K562 (cell line): ENCODE results near the gene SCUBE1. TPM values are rescaled to one million over a fixed set of nuclear protein-coding genes. Genes with fewer than 3 reads are reported as not detected.

Experiments used
- ATAC-seq: fragments of 200-7000 bp; cut with Tn5 transposase; 3 replicates; pipeline ENCODE4 v1.9.1; 2020; ENCODE audit warnings: moderate library complexity
- BruUV-seq: library from RNA; stranded (reverse); fragments of 400-500 nt; replicated peaks from 2 replicates; lab custom pipeline; 2021; lab: Mats Ljungman, UMichigan
- CTCF ChIA-PET: fragments of 300-600 bp; formaldehyde crosslinking; extraction: SDS; loops from one replicate; lab custom pipeline; 2021; ENCODE audit warnings: low intra/inter-chr PET ratio; lab: Yijun Ruan, JAX
- POLR2A ChIA-PET: fragments of 300-600, 350-650 bp; sonication (Branson Sonifier 250); formaldehyde crosslinking; extraction: SDS; loops from one replicate; lab custom pipeline; 2021; ENCODE audit warnings: antibody characterized with exemption, inconsistent platforms; lab: Yijun Ruan, JAX
- DNase-seq, 4 experiments: peaks; one replicate each; pipeline versions ENCODE4 v3.0.0 to v3.0.0-alpha.2; 2011 to 2018; ENCODE audit warnings: low spot score in 3 of 4, mixed read lengths in 3 of 4; ENCODE audit errors: extremely low read depth in 1 of 4
- FAIRE-seq: peaks from 2 replicates; lab custom pipeline; 2011; peaks lifted over from hg19 to GRCh38; lab: Jason Lieb, UNC
- H2AFZ ChIP-seq: 2 replicates; pipeline ENCODE4 v1.6.0; 2011; ENCODE audit warnings: low read depth, low read length, control low read depth, inconsistent platforms
- H3K27ac ChIP-seq: fragments of 200-600 bp; 3 replicates; pipeline ENCODE4 v1.8.0; 2011; ENCODE audit warnings: low read depth, mild to moderate bottlenecking, control low read depth, inconsistent platforms, low read length, moderate library complexity, mixed read lengths; ENCODE audit errors: extremely low read depth
- H3K27me3 ChIP-seq, 2 experiments: fragments of 300-600 bp in 1 of 2; 2 replicates in 1 of 2; 3 replicates in 1 of 2; pipeline versions ENCODE4 v1.6.0 to v1.8.0; 2011; ENCODE audit warnings: inconsistent platforms in 2 of 2, low read length in 2 of 2, mild to moderate bottlenecking in 1 of 2, mixed read lengths in 1 of 2, moderate library complexity in 1 of 2; ENCODE audit not compliant: control insufficient read depth in 2 of 2, insufficient read depth in 2 of 2
- H3K36me3 ChIP-seq: fragments of 300-600 bp; 3 replicates; pipeline ENCODE4 v1.8.0; 2011; ENCODE audit warnings: mild to moderate bottlenecking, low read length, inconsistent platforms; ENCODE audit not compliant: control insufficient read depth, insufficient read depth
- H3K4me1 ChIP-seq, 2 experiments: fragments of 200-600 bp in 1 of 2; replicated peaks in 1 of 2; 2 replicates in 1 of 2; 3 replicates in 1 of 2; pipeline versions ENCODE4 v1.5.1 to v1.8.0; 2011; ENCODE audit warnings: inconsistent platforms in 2 of 2, low read length in 2 of 2, mild to moderate bottlenecking in 1 of 2, mixed read lengths in 1 of 2, moderate library complexity in 1 of 2; ENCODE audit not compliant: control insufficient read depth in 2 of 2, insufficient read depth in 2 of 2
- H3K4me2 ChIP-seq: 2 replicates; pipeline ENCODE4 v1.6.1; 2011; ENCODE audit warnings: low read length, control low read depth, inconsistent platforms, mixed read lengths; ENCODE audit not compliant: insufficient read depth
- H3K4me3 ChIP-seq: fragments of 200-600 bp; sonication (generic), shearing (Covaris generic); 2 replicates; pipeline ENCODE4 v1.5.1; 2016; ENCODE audit warnings: control low read depth, inconsistent platforms
- H3K79me2 ChIP-seq: fragments of 200-600 bp; 3 replicates; pipeline ENCODE4 v1.8.0; 2011; ENCODE audit warnings: low read length, inconsistent platforms; ENCODE audit not compliant: control insufficient read depth, insufficient read depth
- H3K9ac ChIP-seq, 2 experiments: 2 replicates each; pipeline versions ENCODE4 v1.6.0 to v1.6.1; 2011; ENCODE audit warnings: low read depth in 2 of 2, low read length in 2 of 2, control low read depth in 1 of 2, inconsistent platforms in 1 of 2, mild to moderate bottlenecking in 1 of 2, mixed read lengths in 1 of 2; ENCODE audit not compliant: insufficient read depth in 1 of 2
- H3K9me1 ChIP-seq: one replicate; pipeline ENCODE4 v1.6.0; 2011; ENCODE audit warnings: inconsistent platforms, mild to moderate bottlenecking, low read length, moderate library complexity; ENCODE audit not compliant: control insufficient read depth, insufficient read depth
- H3K9me3 ChIP-seq: replicated peaks from 2 replicates; pipeline ENCODE4 v1.5.1; 2011; ENCODE audit warnings: low read depth, low read length, inconsistent platforms; ENCODE audit not compliant: control insufficient read depth, insufficient read depth
- H4K20me1 ChIP-seq: replicated peaks from 2 replicates; pipeline ENCODE4 v1.6.1; 2011; ENCODE audit warnings: low read length, inconsistent platforms, mixed read lengths; ENCODE audit not compliant: control insufficient read depth, insufficient read depth
- ARID2 ChIP-seq: fragments of 450-650 bp; IDR thresholded peaks from 2 replicates; pipeline ENCODE4 v1.6.1; 2017; ENCODE audit warnings: antibody characterized with exemption, mild to moderate bottlenecking
- CCNT2 ChIP-seq: IDR thresholded peaks from 2 replicates; pipeline ENCODE4 v1.6.1; 2011; ENCODE audit warnings: borderline replicate concordance, low read depth, mild to moderate bottlenecking, moderate library complexity, mixed read lengths, low read length; ENCODE audit not compliant: insufficient read length; ENCODE audit errors: extremely low read depth
- DMBX1 ChIP-seq: fragments of 250-450 bp; sonication (Bioruptor Pico); IDR thresholded peaks from 2 replicates; pipeline ENCODE4 v1.8.0; 2022; ENCODE audit warnings: inconsistent platforms, mild to moderate bottlenecking, moderate library complexity, borderline replicate concordance
- ETS1 ChIP-seq: conservative IDR thresholded peaks from 2 replicates; pipeline ENCODE4 v1.6.1; 2011; ENCODE audit warnings: low read depth, mild to moderate bottlenecking, low read length; ENCODE audit not compliant: control insufficient read depth
- ETV5 ChIP-seq: sonication (generic); formaldehyde crosslinking; IDR thresholded peaks from 2 replicates; pipeline ENCODE4 v1.4.0; 2020; ENCODE audit warnings: low read depth, mild to moderate bottlenecking, missing genetic modification reagents
- FOXM1 ChIP-seq, 2 experiments: fragments of 450-650 bp in 1 of 2; sonication (generic) in 1 of 2; formaldehyde crosslinking in 1 of 2; IDR thresholded peaks; 2 replicates each; pipeline versions ENCODE4 v1.6.1 to v1.9.0; 2017 to 2022; ENCODE audit warnings: low read depth in 2 of 2, mild to moderate bottlenecking in 2 of 2, missing genetic modification reagents in 1 of 2, moderate library complexity in 1 of 2
- HMBOX1 ChIP-seq: sonication (generic); IDR thresholded peaks from 2 replicates; pipeline ENCODE4 v1.6.1; 2016
- LEF1 ChIP-seq: fragments of 450-650 bp; IDR thresholded peaks from 2 replicates; pipeline ENCODE4 v1.6.1; 2016; ENCODE audit warnings: mild to moderate bottlenecking
- NRF1 ChIP-seq, 2 experiments: fragments of 450-650 bp; IDR thresholded peaks in 1 of 2; conservative IDR thresholded peaks in 1 of 2; 2 replicates each; pipeline ENCODE4 v1.6.1; 2014; ENCODE audit warnings: mild to moderate bottlenecking in 2 of 2
- POLR2G ChIP-seq: fragments of 200-400 bp; formaldehyde crosslinking; IDR thresholded peaks from 2 replicates; pipeline ENCODE4 v1.6.1; 2017; ENCODE audit warnings: low read depth, mild to moderate bottlenecking, antibody characterized with exemption, low read length, moderate library complexity
- SOX6 ChIP-seq: fragments of 450-650 bp; IDR thresholded peaks from 2 replicates; pipeline ENCODE4 v1.6.1; 2014; ENCODE audit warnings: mild to moderate bottlenecking
- TEAD4 ChIP-seq, 2 experiments: sonication (generic) in 1 of 2; formaldehyde crosslinking in 1 of 2; IDR thresholded peaks; 2 replicates each; pipeline versions ENCODE4 v1.6.1 to v1.8.0; 2012 to 2022; ENCODE audit warnings: borderline replicate concordance in 1 of 2, inconsistent platforms in 1 of 2, low read length in 1 of 2, mild to moderate bottlenecking in 1 of 2, missing genetic modification reagents in 1 of 2
- ZBTB34 ChIP-seq: fragments of 250-450 bp; sonication (Bioruptor Pico); IDR thresholded peaks from 2 replicates; pipeline ENCODE4 v1.8.0; 2021; ENCODE audit warnings: mild to moderate bottlenecking, moderate library complexity
- ZNF384 ChIP-seq: IDR thresholded peaks from 2 replicates; pipeline ENCODE4 v1.6.1; 2012; ENCODE audit warnings: low read depth, low read length, improper control_type of control experiment
- WGBS: fragments of 100-300 bp; shearing (Covaris generic); methylation state at CpG from one replicate; pipeline ENCODE4 v1.1.6; 2016; ENCODE audit warnings: low coverage, mixed read lengths; ENCODE audit not compliant: insufficient coverage; ENCODE audit errors: missing lambda C conversion rate; 5-methylcytosine and 5-hydroxymethylcytosine counted together
- in situ Hi-C: fragments of 300-500 bp; cut with MboI; formaldehyde crosslinking; loops from 4 replicates; pipeline ENCODE4 v1.15.0; 2018; ENCODE audit warnings: inconsistent platforms, mixed read lengths
- intact Hi-C: fragments of 100-400 bp; cut with micrococcal nuclease; formaldehyde crosslinking; loops from 2 replicates; pipeline ENCODE4 v1.14.2; 2022
- polyA plus RNA-seq, 8 experiments: library from polyadenylated mRNA; depleted of rRNA in 4 of 8; stranded (reverse) in 5 of 8; unstranded in 3 of 8; fragments of >200 nt; fragmentation: Nextera tagmentation in 2 of 8; fragmentation: Illumina TruSeq in 1 of 8; extraction: Ambion mirVana in 2 of 8; extraction: Trizol in 1 of 8; gene quantifications; 2 replicates each; pipeline versions ENCODE4 v1.2.1 to v1.2.3, GENCODE V29; 2011 to 2014; ENCODE audit warnings: inconsistent platforms in 1 of 8, missing spikeins in 1 of 8
- total RNA-seq, 7 experiments: library from RNA; depleted of rRNA in 6 of 7; stranded (reverse); fragments of >200 nt in 6 of 7; fragmentation: Illumina TruSeq in 2 of 7; extraction: Trizol in 2 of 7; gene quantifications; 2 replicates each; pipeline versions ENCODE4 v1.2.1 to v1.2.3, GENCODE V29; 2011 to 2021; ENCODE audit warnings: low replicate concordance in 1 of 7

The SCUBE1 gene
- total and polyA plus RNA-seq, 9 of the 15 experiments (the other 6 are each of a cell fraction or from before 2014, with no cell fraction given): 0.03 to 0.47 (median 0.29) TPM; not detected in 6

- Histone ChIP-seq H3K36me3 (peaks cover 53% of the 10 kb centered on the region), H3K4me3 (peak overlapping the region; percentile 20; the same call in 1 of the 2 replicates), H3K27me3 (no peaks in the 10 kb centered on the region), H4K20me1 (no peaks in the 10 kb centered on the region), H3K9me3 (0 out of 2 replicates have a peak, but pooled peaks cover 2% of the 10 kb centered on the region), H3K9me1 (no peaks in the 10 kb centered on the region), H3K4me1 (peaks cover 23 to 53% of the 10 kb centered on the region in 2 experiments; a peak in 4 of 5 replicates), H3K79me2 (peaks cover 63% of the 10 kb centered on the region), H2AFZ (no peak overlapping the region), H3K27ac (peak overlapping the region; percentile 86), H3K9ac (peak overlapping the region; percentile 73 to 85; a peak in 3 of 4 replicates), H3K4me2 (peak overlapping the region; percentile 76)
- intact Hi-C loops: no loop called here
- 1% methylated on average over 9 of the region's 12 CpGs for WGBS
- in situ Hi-C loops: no loop called here
- ATAC-seq (peak; percentile 77), FAIRE-seq (peak; percentile 98), DNase-seq (peak; percentile 77 to 94 (median 82))
- BruUV-seq: no TSS peak
- CTCF ChIA-PET: no interaction called here
- POLR2A ChIA-PET: interaction anchor here (0.6 to 1.0 kb wide), 3 partner anchors 8 to 14 kb away, joined by 3 to 5 read pairs (median 5); no protein-coding TSS in a partner anchor
- TF ChIP-seq SOX6 (peak; percentile 76), POLR2G (peak; percentile 68), DMBX1 (peak; percentile 68), ETS1 (peak; percentile 65; the same call in 1 of the 2 replicates), ARID2 (no peak), ZNF384 (no peak), ZBTB34 (CRISPR knock-in tag) (0 out of 2 replicates have a peak, but pooled peaks have one; percentile 10), NRF1 (conservative IDR thresholded peaks at IDR 0.05 in 1 of 2, IDR thresholded peaks at IDR 0.05 in 1 of 2) (0 out of 4 replicates have a peak, but pooled peaks have one; percentile 11 to 34), TEAD4 (IDR thresholded peaks at IDR 0.05; ENCODE audit: low read length) (peak; percentile 88), TEAD4 (CRISPR knock-in tag; IDR thresholded peaks at IDR 0.05; ENCODE audit: borderline replicate concordance) (no peak), ETV5 (CRISPR knock-in tag) (peak; percentile 96), CCNT2 (peak; percentile 82), LEF1 (peak; percentile 80), HMBOX1 (peak; percentile 78), FOXM1 (IDR thresholded peaks at IDR 0.05; ENCODE audit: low read depth) (peak; percentile 54), FOXM1 (CRISPR knock-in tag; IDR thresholded peaks at IDR 0.05; ENCODE audit: low read depth) (no peak)
Measured at GRCh38 chr22:43183496-43184277, 159.5 kb downstream of the SCUBE1 start.
